ENCODE data around the gene ACSL6. TPM values are rescaled to one million over a fixed set of nuclear protein-coding genes. Genes with fewer than 3 reads are reported as not detected.

The ACSL6 gene
- total and polyA plus RNA-seq, 2 experiments from 2014 or later, result 0.18 to 0.48 TPM

DNA sequence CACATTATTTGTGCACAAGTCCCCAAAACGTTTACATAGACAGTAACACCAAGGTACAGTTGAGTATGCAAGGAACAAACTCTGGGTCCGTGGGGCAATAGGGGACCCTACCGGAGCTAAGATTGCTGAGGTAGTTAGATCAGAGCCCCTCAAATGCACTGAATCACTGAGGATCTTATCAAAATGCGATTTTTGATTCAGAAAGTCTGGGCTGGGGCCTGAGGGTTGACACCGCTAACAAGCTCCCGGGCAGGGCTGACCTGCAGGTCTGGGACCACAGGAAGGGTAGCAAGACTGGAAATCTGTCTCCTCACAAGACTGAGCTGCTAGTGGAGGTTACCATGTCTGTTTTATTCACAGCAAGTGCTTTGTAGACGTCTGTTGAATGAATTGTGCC, 47.2 kb upstream of the ACSL6 start:
- H3K9me3 ChIP-seq (ENCODE audit: low read depth), result no peaks in the 10 kb centered on the region
- no peak for DNase-seq (ENCODE audit: low read depth in 1 of 2, low spot score in 1 of 2)
- H3K4me1 ChIP-seq (ENCODE audit: low read depth), result no peaks in the 10 kb centered on the region

DNA sequence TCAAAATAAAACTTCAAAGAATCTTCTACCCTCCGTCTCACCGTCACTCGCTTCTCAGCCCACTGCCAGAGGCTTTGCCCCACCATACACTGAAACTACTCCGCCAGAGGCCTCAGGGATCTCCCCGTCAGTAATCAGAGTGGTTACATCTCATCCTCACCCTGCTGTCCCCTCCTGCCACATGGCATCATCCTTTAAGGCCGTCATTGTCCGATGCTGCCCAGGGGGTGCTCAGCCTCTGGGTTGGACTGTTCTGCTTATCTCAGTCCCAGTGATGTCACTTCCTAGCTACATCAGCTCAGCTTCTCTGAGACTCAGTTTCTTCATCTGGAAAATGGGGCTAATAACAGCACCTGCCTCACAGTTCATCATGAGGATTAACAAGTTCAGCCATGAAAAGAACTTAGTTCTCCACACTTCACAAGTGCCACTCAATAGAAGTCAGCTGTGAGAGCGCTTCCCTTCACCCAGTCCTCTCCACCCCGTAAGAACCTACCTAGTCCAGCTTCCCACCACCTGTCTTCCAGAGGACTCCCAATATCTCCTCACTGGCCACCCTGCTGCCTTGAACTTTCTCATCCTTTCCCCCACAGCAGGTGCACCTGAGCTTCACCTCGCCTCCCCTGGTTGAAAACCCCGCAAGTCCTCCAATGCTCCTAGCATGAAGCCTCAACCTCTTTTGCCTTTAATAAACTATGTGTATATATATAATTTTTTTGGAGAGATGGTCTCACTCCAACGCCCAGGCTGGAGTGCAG, 46.2 kb upstream of the ACSL6 start:
- H3K36me3 ChIP-seq, result no peaks in the 10 kb centered on the region
- no peak overlapping the region for H3K27ac ChIP-seq
- DNase-seq (ENCODE audit: low read depth in 1 of 2, low spot score in 1 of 2), result no peak
- H3K9me3 ChIP-seq (ENCODE audit: low read depth), result no peaks in the 10 kb centered on the region
- H3K27me3 ChIP-seq, result no peaks in the 10 kb centered on the region
- H3K4me1 ChIP-seq (ENCODE audit: low read depth), result no peaks in the 10 kb centered on the region
- no peak overlapping the region for H3K4me3 ChIP-seq
- TF ChIP-seq, protein P1, sequence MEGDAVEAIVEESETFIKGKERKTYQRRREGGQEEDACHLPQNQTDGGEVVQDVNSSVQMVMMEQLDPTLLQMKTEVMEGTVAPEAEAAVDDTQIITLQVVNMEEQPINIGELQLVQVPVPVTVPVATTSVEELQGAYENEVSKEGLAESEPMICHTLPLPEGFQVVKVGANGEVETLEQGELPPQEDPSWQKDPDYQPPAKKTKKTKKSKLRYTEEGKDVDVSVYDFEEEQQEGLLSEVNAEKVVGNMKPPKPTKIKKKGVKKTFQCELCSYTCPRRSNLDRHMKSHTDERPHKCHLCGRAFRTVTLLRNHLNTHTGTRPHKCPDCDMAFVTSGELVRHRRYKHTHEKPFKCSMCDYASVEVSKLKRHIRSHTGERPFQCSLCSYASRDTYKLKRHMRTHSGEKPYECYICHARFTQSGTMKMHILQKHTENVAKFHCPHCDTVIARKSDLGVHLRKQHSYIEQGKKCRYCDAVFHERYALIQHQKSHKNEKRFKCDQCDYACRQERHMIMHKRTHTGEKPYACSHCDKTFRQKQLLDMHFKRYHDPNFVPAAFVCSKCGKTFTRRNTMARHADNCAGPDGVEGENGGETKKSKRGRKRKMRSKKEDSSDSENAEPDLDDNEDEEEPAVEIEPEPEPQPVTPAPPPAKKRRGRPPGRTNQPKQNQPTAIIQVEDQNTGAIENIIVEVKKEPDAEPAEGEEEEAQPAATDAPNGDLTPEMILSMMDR (IDR thresholded peaks at IDR 0.05; ENCODE audit: low read depth, low read length), result no peak

More for the DNA sequence above, 47.2 kb upstream of the ACSL6 start:
- Histone ChIP-seq H3K4me3 (no peak overlapping the region), H3K27me3 (no peaks in the 10 kb centered on the region), H3K36me3 (no peaks in the 10 kb centered on the region), H3K27ac (no peak overlapping the region)
- TF ChIP-seq, protein P1 (IDR thresholded peaks at IDR 0.05; ENCODE audit: low read depth, low read length), result no peak

DNA sequence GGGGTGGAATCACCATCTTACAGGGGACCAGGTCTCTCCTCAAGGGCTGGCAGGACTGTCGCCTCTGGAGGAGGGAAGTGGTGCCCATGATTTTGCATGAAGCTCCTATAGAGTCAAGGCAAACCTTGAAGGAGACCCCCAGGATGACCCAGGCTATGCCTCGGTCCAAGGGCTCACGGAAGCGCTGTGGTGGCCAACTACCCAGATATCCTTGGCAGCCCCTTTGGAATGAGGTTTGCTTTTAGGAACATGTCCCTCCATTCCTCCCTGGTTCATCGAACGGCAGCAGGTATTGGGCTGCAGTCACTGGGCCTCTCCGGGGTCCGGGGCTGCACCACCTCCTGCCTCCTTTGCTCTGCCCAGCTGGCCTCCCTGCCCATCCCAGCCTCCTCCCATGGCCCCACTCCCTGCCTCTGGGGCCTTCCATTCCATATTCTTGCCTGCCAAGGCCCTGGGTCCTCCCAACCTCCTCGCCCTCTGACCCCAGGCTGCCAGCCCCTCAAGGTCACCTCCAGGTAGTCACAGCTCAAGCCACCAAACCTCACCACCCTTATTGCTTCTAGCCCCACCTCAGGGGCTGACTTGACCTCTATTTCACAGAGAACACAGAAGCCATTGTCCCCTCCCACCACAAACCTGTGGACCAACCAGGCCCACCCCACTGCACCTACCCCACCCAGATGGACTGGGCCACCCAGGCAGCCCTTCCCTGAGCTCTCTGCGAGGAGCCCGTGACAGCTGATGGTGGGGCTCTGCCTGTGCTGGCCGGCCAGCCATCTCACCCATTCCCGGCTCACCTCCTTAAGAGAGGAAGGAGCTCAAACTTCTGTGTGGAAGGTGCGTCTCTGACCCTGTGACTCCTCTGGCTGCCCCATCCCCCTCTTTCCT, 45.4 kb upstream of the ACSL6 start:
- no peaks in the 10 kb centered on the region for H3K27me3 ChIP-seq
- TF ChIP-seq, protein P1 (IDR thresholded peaks at IDR 0.05; ENCODE audit: low read depth, low read length), result no peak
- H3K27ac ChIP-seq, result no peak overlapping the region
- no peaks in the 10 kb centered on the region for H3K36me3 ChIP-seq
- no peaks in the 10 kb centered on the region for H3K4me1 ChIP-seq (ENCODE audit: low read depth)
- no peak overlapping the region for H3K4me3 ChIP-seq
- no peak for DNase-seq (ENCODE audit: low read depth in 1 of 2, low spot score in 1 of 2)
- H3K9me3 ChIP-seq (ENCODE audit: low read depth), result no peaks in the 10 kb centered on the region

DNA sequence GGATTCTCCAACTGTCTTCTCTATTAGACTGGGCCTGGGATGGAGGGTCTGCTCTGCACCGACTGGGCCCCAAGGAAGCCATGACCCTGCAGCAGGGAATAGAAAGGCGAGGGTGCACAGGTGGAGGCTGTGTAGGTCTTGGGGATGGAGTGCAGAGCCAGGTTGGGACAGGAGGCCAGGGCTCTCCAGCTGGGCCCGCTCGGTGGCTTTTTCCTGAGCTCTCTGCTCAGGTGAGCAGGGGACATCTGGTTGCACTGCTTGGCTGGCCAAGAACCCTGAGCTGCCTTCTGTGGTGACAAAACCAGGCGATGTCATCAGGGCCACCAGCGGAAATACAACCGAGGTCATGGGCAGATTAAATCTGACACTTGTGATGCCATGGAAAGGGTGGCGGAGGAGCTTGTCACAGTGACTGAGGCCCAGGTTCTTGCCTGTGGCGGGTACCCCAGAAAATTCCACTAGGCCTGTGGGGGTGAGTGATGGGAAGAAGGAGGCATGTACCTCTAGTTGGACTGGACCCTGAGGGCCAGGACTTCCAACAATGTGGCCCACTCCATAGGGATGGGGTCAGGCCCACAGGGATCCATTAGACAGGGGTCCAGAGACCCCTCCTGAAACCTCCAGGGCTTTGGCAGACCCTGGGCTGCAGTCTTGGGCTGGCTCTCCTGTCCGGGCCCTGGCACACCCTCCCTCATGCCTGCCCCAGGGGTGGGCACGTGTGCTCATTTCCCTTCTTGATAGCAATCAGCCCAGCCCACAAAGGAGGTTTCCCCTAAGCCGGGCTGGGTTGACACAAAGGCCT, 44.6 kb upstream of the ACSL6 start:
- H3K4me3 ChIP-seq, result no peak overlapping the region
- TF ChIP-seq, protein P1 (IDR thresholded peaks at IDR 0.05; ENCODE audit: low read depth, low read length), result no peak
- no peaks in the 10 kb centered on the region for H3K4me1 ChIP-seq (ENCODE audit: low read depth)
- H3K9me3 ChIP-seq (ENCODE audit: low read depth), result no peaks in the 10 kb centered on the region
- H3K27ac ChIP-seq, result no peak overlapping the region
- no peaks in the 10 kb centered on the region for H3K36me3 ChIP-seq
- H3K27me3 ChIP-seq, result no peaks in the 10 kb centered on the region
- DNase-seq (ENCODE audit: low read depth in 1 of 2, low spot score in 1 of 2), result no peak

DNA sequence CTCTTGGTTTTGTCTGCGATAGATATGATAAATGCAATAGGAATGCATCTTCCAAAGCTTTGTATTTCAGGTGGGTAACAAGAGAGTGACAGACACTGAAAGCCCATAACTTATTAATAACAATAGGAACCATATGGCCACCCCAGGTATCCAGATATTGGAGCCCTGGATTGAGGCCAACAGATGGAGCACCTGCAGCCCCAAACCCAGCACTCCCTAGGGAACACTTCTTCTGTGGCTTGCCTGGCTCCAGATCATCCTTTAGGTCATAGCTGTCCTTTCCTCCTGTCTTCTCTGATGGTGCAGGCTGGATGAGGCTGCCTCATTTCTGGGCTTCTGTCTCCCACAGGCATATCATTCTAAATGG, 44.0 kb upstream of the ACSL6 start:
- H3K27ac ChIP-seq, result no peak overlapping the region
- H3K4me1 ChIP-seq (ENCODE audit: low read depth), result no peaks in the 10 kb centered on the region
- TF ChIP-seq, protein P1 (IDR thresholded peaks at IDR 0.05; ENCODE audit: low read depth, low read length), result no peak
- no peaks in the 10 kb centered on the region for H3K9me3 ChIP-seq (ENCODE audit: low read depth)
- H3K36me3 ChIP-seq, result no peaks in the 10 kb centered on the region
- H3K27me3 ChIP-seq, result no peaks in the 10 kb centered on the region
- DNase-seq (ENCODE audit: low read depth in 1 of 2, low spot score in 1 of 2), result no peak
- no peak overlapping the region for H3K4me3 ChIP-seq

Measured in cardiac muscle cell (in vitro differentiated cells and primary cell).